GM18507 (cell line): ENCODE measurements around the gene HIF3A.
A peak's percentile ranks its signal among the peaks of the same experiment; 100 is the strongest.
"Not testable (repeated sequence)": the region's sequence is repeated elsewhere in the genome, so short reads cannot be mapped to it uniquely, and the experiment has no call there.

Source experiments
- DNase-seq: peaks from one replicate; pipeline ENCODE4 v3.0.0; 2011; ENCODE audit warnings: low read depth; ENCODE audit not compliant: insufficient read length; ENCODE audit errors: extremely low spot score
- FAIRE-seq: peaks from 2 replicates; lab custom pipeline; 2011; peaks lifted over from hg19 to GRCh38; lab: Jason Lieb, UNC

HIF3A gene

GRCh38 chr19:46320559-46320958, 23.7 kb downstream of the HIF3A start:
- DNase-seq (no peak), FAIRE-seq (no peak)

GRCh38 chr19:46321653-46322052, 24.8 kb downstream of the HIF3A start:
- FAIRE-seq (no peak), DNase-seq (no peak)

- FAIRE-seq, DNase-seq: not testable (repeated sequence)
Measured at GRCh38 chr19:46323227-46323626, 26.4 kb downstream of the HIF3A start.

GRCh38 chr19:46324277-46324676, 27.4 kb downstream of the HIF3A start:
- FAIRE-seq = no peak
- DNase-seq = no peak

GRCh38 chr19:46326608-46327007, 29.8 kb downstream of the HIF3A start:
- DNase-seq (no peak), FAIRE-seq (no peak)

- FAIRE-seq (no peak), DNase-seq (no peak)
Measured at GRCh38 chr19:46328079-46328478, 31.2 kb downstream of the HIF3A start.

GRCh38 chr19:46330319-46330918, 33.6 kb downstream of the HIF3A start:
- DNase-seq (no peak), FAIRE-seq (no peak)

- DNase-seq (no peak), FAIRE-seq (no peak)
Measured at GRCh38 chr19:46337487-46337886, 40.6 kb downstream of the HIF3A start.

- DNase-seq = no peak
- FAIRE-seq = no peak
Measured at GRCh38 chr19:46339446-46339845, 42.6 kb downstream of the HIF3A start.

- DNase-seq (no peak), FAIRE-seq (no peak)
Measured at GRCh38 chr19:46340051-46340659, 43.3 kb downstream of the HIF3A start.

- DNase-seq (no peak), FAIRE-seq (no peak)
Measured at GRCh38 chr19:46341937-46342336, 45.1 kb downstream of the HIF3A start.

- DNase-seq = no peak
- FAIRE-seq = no peak
Measured at GRCh38 chr19:46344363-46344762, 47.5 kb downstream of the HIF3A start.

- DNase-seq (no peak), FAIRE-seq (no peak)
Measured at GRCh38 chr19:46345157-46345556, 48.3 kb downstream of the HIF3A start.

GRCh38 chr19:46346821-46347571, 50.2 kb downstream of the HIF3A start, which contains the start of gene PPP5C:
Gene PPP5C, plus strand, starts transcription at chr19:46347087. Its CDS starts 10 bp downstream, at chr19:46347097.
- FAIRE-seq (peak; percentile 91), DNase-seq (peak; percentile 97)

GRCh38 chr19:46347572-46347883, 50.7 kb downstream of the HIF3A start:
- FAIRE-seq (no peak), DNase-seq (no peak)

GRCh38 chr19:46347985-46348384, 51.1 kb downstream of the HIF3A start:
- FAIRE-seq = no peak

GRCh38 chr19:46349311-46349993, 52.6 kb downstream of the HIF3A start:
- FAIRE-seq (peak; percentile 92), DNase-seq (no peak)

More at GRCh38 chr19:46347985-46348384, 51.1 kb downstream of the HIF3A start:
- no peak for DNase-seq

GRCh38 chr19:46350029-46350757, 53.4 kb downstream of the HIF3A start:
- DNase-seq = no peak
- peak; percentile 26 for FAIRE-seq

GRCh38 chr19:46350758-46351159, 53.9 kb downstream of the HIF3A start:
- FAIRE-seq (peak; percentile 91), DNase-seq (peak; percentile 17)
